AG04449 (cell line): Measurements from ENCODE around the gene MRPS9.

Experiments used
- CTCF ChIA-PET: fragments of 350-600 bp; formaldehyde crosslinking; extraction: SDS; loops from one replicate; lab custom pipeline; 2021; ENCODE audit warnings: antibody characterized with exemption; lab: Yijun Ruan, JAX
- POLR2A ChIA-PET: fragments of 400-600, 350-600 bp; formaldehyde crosslinking; extraction: SDS; loops from one replicate; lab custom pipeline; 2020; ENCODE audit warnings: antibody characterized with exemption, inconsistent platforms; lab: Yijun Ruan, JAX
- DNase-seq: peaks from one replicate; pipeline ENCODE4 v3.0.0-alpha.2; 2010; ENCODE audit warnings: low read depth, low spot score
- H3K4me3 ChIP-seq: 2 replicates; pipeline ENCODE4 v1.5.1; 2011; ENCODE audit warnings: low read depth, mild to moderate bottlenecking, control low read depth, low read length
- CTCF ChIP-seq: IDR thresholded peaks from one replicate; pipeline ENCODE4 v1.5.1; 2011; ENCODE audit warnings: mild to moderate bottlenecking, moderate library complexity, low read length, control low read depth, inconsistent platforms; ENCODE audit not compliant: insufficient read depth; ENCODE audit errors: missing control alignments

Gene MRPS9

GRCh38 chr2:105134081-105134480 lies 96.2 kb downstream of the MRPS9 start:
- H3K4me3 ChIP-seq, result no peak overlapping the region
- DNase-seq, result no peak
- ChIA-PET CTCF (interaction anchor here (1.0 to 1.1 kb wide), 2 partner anchors 20 to 102 kb away, joined by 4 read pairs; no protein-coding TSS in a partner anchor), POLR2A (no interaction called here)
- no peak for TF ChIP-seq CTCF

DNA sequence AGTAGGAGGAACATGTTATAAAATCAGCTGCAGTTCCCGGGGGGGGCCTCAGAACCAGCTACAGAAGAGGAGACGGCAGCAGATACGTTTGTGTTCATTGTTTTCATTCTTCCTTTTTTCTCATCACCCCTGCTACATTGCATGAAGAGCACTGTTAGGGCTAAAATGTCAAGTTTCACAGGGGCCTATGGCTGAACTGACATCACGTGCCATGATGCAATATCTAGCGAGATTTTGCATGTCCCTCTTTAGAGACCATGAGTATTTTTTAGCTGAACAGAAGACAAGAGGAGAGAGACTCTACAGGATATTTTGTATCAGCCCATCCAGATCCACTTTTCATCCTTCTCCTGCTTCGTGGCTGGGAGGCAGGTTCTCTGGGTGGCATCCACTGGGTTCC lies 97.6 kb downstream of the MRPS9 start:
- no peak for TF ChIP-seq CTCF
- POLR2A ChIA-PET, result no interaction called here
- no peak overlapping the region for H3K4me3 ChIP-seq
- no peak for DNase-seq
- CTCF ChIA-PET, result interaction anchor here (1.1 kb wide), 1 partner anchor 8 kb away, joined by 3 read pairs; no protein-coding TSS in a partner anchor

GRCh38 chr2:105136394-105136793 lies 98.5 kb downstream of the MRPS9 start:
- no peak for DNase-seq
- CTCF ChIA-PET, result no interaction called here
- POLR2A ChIA-PET, result no interaction called here
- H3K4me3 ChIP-seq, result no peak overlapping the region
- no peak for TF ChIP-seq CTCF

GRCh38 chr2:105138643-105139042 lies 100.8 kb downstream of the MRPS9 start:
- TF ChIP-seq CTCF, result no peak
- H3K4me3 ChIP-seq, result no peak overlapping the region
- no peak for DNase-seq
- CTCF ChIA-PET, result interaction anchor here (0.7 to 1.0 kb wide), 2 partner anchors 21 to 24 kb away, joined by 3 to 4 read pairs; no protein-coding TSS in a partner anchor
- POLR2A ChIA-PET, result no interaction called here

DNA sequence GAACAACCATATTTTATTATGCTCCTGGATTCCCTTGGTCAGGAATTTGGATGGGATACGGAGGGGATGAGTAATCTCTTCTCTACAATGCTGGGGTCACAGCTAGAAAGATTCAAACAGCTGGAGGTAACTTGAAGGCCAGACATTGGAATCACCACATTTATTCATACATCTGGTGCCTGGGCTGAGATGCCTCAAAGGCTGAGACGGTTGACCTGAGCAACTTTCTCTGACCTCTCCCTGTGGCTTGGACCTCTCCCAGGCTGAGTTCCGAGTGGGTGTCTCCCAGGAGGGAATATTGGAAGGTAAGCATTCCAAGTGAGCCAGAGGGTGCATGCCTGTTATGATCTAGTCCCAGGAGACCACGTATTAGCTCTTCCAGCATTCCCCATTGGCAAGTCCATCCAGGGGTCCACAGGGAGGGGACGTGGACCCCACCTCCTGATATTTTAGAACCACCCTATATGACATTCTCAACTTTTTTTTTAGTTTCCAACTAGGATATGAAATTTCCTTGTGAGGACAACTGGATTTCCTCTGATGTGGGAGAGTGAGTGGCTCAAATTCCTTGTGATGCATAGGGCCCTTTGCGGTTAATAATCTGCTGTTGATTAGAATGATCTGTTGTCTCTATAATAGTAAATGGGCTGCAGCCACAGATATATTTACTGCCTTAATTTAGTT lies 101.8 kb downstream of the MRPS9 start:
- POLR2A ChIA-PET, result no interaction called here
- no peak overlapping the region for H3K4me3 ChIP-seq
- DNase-seq, result no peak
- no peak for TF ChIP-seq CTCF
- CTCF ChIA-PET, result interaction anchor here (1.9 kb wide), 1 partner anchor 96 kb away, joined by 5 read pairs; no protein-coding TSS in a partner anchor

- H3K4me3 ChIP-seq, result no peak overlapping the region
- no peak for DNase-seq
- ChIA-PET POLR2A (no interaction called here), CTCF (interaction anchor here (1.9 kb wide), 1 partner anchor 96 kb away, joined by 5 read pairs; no protein-coding TSS in a partner anchor)
- TF ChIP-seq CTCF, result no peak
Measured at GRCh38 chr2:105140240-105140568, 102.3 kb downstream of the MRPS9 start.
